LNCaP clone FGC (cell line): ENCODE measurements around the gene NR2F6.

Experiments used
- DNase-seq: peaks from one replicate; pipeline ENCODE4 v3.0.0-alpha.2; 2011; ENCODE audit warnings: low read depth
- H3K4me3 ChIP-seq: 2 replicates; pipeline ENCODE4 v1.5.1; 2011; ENCODE audit warnings: mild to moderate bottlenecking, low read depth, low read length, control low read depth
- CTCF ChIP-seq: IDR thresholded peaks from 2 replicates; pipeline ENCODE4 v1.5.1; 2012; ENCODE audit warnings: mild to moderate bottlenecking; ENCODE audit not compliant: control insufficient read depth, insufficient read depth; ENCODE audit errors: extremely low read depth

The NR2F6 gene

GRCh38 chr19:17235971-17236777, 9.5 kb downstream of the NR2F6 start:
- TF ChIP-seq CTCF = no peak
- no peak for DNase-seq
- H3K4me3 ChIP-seq = peak overlapping the region; percentile 58

GRCh38 chr19:17235300-17235970, 10.3 kb downstream of the NR2F6 start:
- H3K4me3 ChIP-seq = peak overlapping the region; percentile 58
- DNase-seq = no peak
- peak; percentile 55 for TF ChIP-seq CTCF

GRCh38 chr19:17234911-17235299, 10.8 kb downstream of the NR2F6 start:
- no peak for TF ChIP-seq CTCF
- peak overlapping the region; percentile 58 for H3K4me3 ChIP-seq
- DNase-seq = no peak

- TF ChIP-seq CTCF = no peak
- no peak for DNase-seq
- H3K4me3 ChIP-seq = no peak overlapping the region
Observed at GRCh38 chr19:17232258-17232657, 13.5 kb downstream of the NR2F6 start.

GRCh38 chr19:17229890-17230289, 15.8 kb downstream of the NR2F6 start:
- DNase-seq = no peak
- no peak overlapping the region for H3K4me3 ChIP-seq
- TF ChIP-seq CTCF = no peak

- H3K4me3 ChIP-seq = no peak overlapping the region
- no peak for DNase-seq
- TF ChIP-seq CTCF = no peak
Observed at GRCh38 chr19:17227798-17228367, 17.8 kb downstream of the NR2F6 start.
